ENCODE results near the gene GRIN2B.
A peak's percentile ranks its signal among the peaks of the same experiment; 100 is the strongest.

GRIN2B gene

GRCh38 chr12:13976028-13976584 is 5.3 kb downstream of the GRIN2B start:
- TF ChIP-seq POLR2A (IDR thresholded peaks at IDR 0.05; ENCODE audit: low read length) = no peak
- TF ChIP-seq GATA1 (IDR thresholded peaks at IDR 0.05; ENCODE audit: low read depth, low read length) = no peak
- no peak for DNase-seq

- TF ChIP-seq GATA1 (IDR thresholded peaks at IDR 0.05; ENCODE audit: low read depth, low read length) = no peak
- no peak for TF ChIP-seq POLR2A (IDR thresholded peaks at IDR 0.05; ENCODE audit: low read length)
- no peak for DNase-seq
Measured at GRCh38 chr12:13973996-13974395, 7.4 kb downstream of the GRIN2B start.

GRCh38 chr12:13970803-13971202 is 10.6 kb downstream of the GRIN2B start:
- TF ChIP-seq GATA1 (IDR thresholded peaks at IDR 0.05; ENCODE audit: low read depth, low read length) = no peak
- no peak for TF ChIP-seq POLR2A (IDR thresholded peaks at IDR 0.05; ENCODE audit: low read length)
- DNase-seq = no peak

GRCh38 chr12:13968281-13968680 is 13.1 kb downstream of the GRIN2B start:
- no peak for DNase-seq
- TF ChIP-seq GATA1 (IDR thresholded peaks at IDR 0.05; ENCODE audit: low read depth, low read length) (no peak), POLR2A (IDR thresholded peaks at IDR 0.05; ENCODE audit: low read length) (no peak)

GRCh38 chr12:13964666-13965065 is 16.7 kb downstream of the GRIN2B start:
- no peak for DNase-seq
- TF ChIP-seq GATA1 (IDR thresholded peaks at IDR 0.05; ENCODE audit: low read depth, low read length) = no peak
- TF ChIP-seq POLR2A (IDR thresholded peaks at IDR 0.05; ENCODE audit: low read length) = no peak

GRCh38 chr12:13962699-13963098 is 18.7 kb downstream of the GRIN2B start:
- DNase-seq = peak in 1 of 2 experiments; percentile 5
- TF ChIP-seq POLR2A (IDR thresholded peaks at IDR 0.05; ENCODE audit: low read length) (no peak), GATA1 (IDR thresholded peaks at IDR 0.05; ENCODE audit: low read depth, low read length) (no peak)

GRCh38 chr12:13961971-13962370 is 19.4 kb downstream of the GRIN2B start:
- no peak for DNase-seq
- TF ChIP-seq POLR2A (IDR thresholded peaks at IDR 0.05; ENCODE audit: low read length) = no peak

- no peak for DNase-seq
- no peak for TF ChIP-seq POLR2A (IDR thresholded peaks at IDR 0.05; ENCODE audit: low read length)
- TF ChIP-seq GATA1 (IDR thresholded peaks at IDR 0.05; ENCODE audit: low read depth, low read length) = no peak
Measured at GRCh38 chr12:13959131-13959723, 22.2 kb downstream of the GRIN2B start.

GRCh38 chr12:13957576-13957975 is 23.8 kb downstream of the GRIN2B start:
- TF ChIP-seq GATA1 (IDR thresholded peaks at IDR 0.05; ENCODE audit: low read depth, low read length) = no peak
- TF ChIP-seq POLR2A (IDR thresholded peaks at IDR 0.05; ENCODE audit: low read length) = no peak
- DNase-seq = no peak

GRCh38 chr12:13956060-13956590 is 25.3 kb downstream of the GRIN2B start:
- DNase-seq = no peak
- TF ChIP-seq POLR2A (IDR thresholded peaks at IDR 0.05; ENCODE audit: low read length) (no peak), GATA1 (IDR thresholded peaks at IDR 0.05; ENCODE audit: low read depth, low read length) (no peak)

GRCh38 chr12:13952096-13952495 is 29.3 kb downstream of the GRIN2B start:
- no peak for DNase-seq
- TF ChIP-seq GATA1 (IDR thresholded peaks at IDR 0.05; ENCODE audit: low read depth, low read length) (no peak), POLR2A (IDR thresholded peaks at IDR 0.05; ENCODE audit: low read length) (no peak)

- TF ChIP-seq GATA1 (IDR thresholded peaks at IDR 0.05; ENCODE audit: low read depth, low read length) = no peak
- TF ChIP-seq POLR2A (IDR thresholded peaks at IDR 0.05; ENCODE audit: low read length) = no peak
- DNase-seq = no peak
Measured at GRCh38 chr12:13950502-13950901, 30.9 kb downstream of the GRIN2B start.

- no peak for DNase-seq
- no peak for TF ChIP-seq POLR2A (IDR thresholded peaks at IDR 0.05; ENCODE audit: low read length)
- TF ChIP-seq GATA1 (IDR thresholded peaks at IDR 0.05; ENCODE audit: low read depth, low read length) = no peak
Measured at GRCh38 chr12:13948621-13949020, 32.8 kb downstream of the GRIN2B start.

- TF ChIP-seq GATA1 (IDR thresholded peaks at IDR 0.05; ENCODE audit: low read depth, low read length) (no peak), POLR2A (IDR thresholded peaks at IDR 0.05; ENCODE audit: low read length) (no peak)
- DNase-seq = no peak
Measured at GRCh38 chr12:13947276-13947946, 34.0 kb downstream of the GRIN2B start.

- TF ChIP-seq GATA1 (IDR thresholded peaks at IDR 0.05; ENCODE audit: low read depth, low read length) = no peak
- TF ChIP-seq POLR2A (IDR thresholded peaks at IDR 0.05; ENCODE audit: low read length) = no peak
- no peak for DNase-seq
Measured at GRCh38 chr12:13945641-13946040, 35.8 kb downstream of the GRIN2B start.

Data from erythroblast (primary cell).